GM21619 (cell line): ENCODE measurements around the gene CTTNBP2NL.

Source experiments
- ATAC-seq: cut with Tn5 transposase; IDR thresholded peaks from one replicate; pipeline ENCODE4 v1.9.1; 2021; ENCODE audit not compliant: unreplicated experiment

CTTNBP2NL gene

GRCh38 chr1:112505400-112505785, 109.4 kb downstream of the CTTNBP2NL start:
- no peak for ATAC-seq

- no peak for ATAC-seq
These were observed 109.9 kb downstream of the CTTNBP2NL start for GRCh38 chr1:112505878-112506277.

GRCh38 chr1:112506306-112506705, 110.3 kb downstream of the CTTNBP2NL start:
- no peak for ATAC-seq

- no peak for ATAC-seq
These were observed 110.7 kb downstream of the CTTNBP2NL start for GRCh38 chr1:112506731-112507130.

- ATAC-seq: no peak
These were observed 111.3 kb downstream of the CTTNBP2NL start for GRCh38 chr1:112507336-112507735.

GRCh38 chr1:112507921-112508277, 111.9 kb downstream of the CTTNBP2NL start:
- ATAC-seq: no peak

- peak; percentile 55 for ATAC-seq
These were observed 112.4 kb downstream of the CTTNBP2NL start, which contains the start of gene WNT2B for GRCh38 chr1:112508278-112509004. Gene WNT2B (plus strand): TSS chr1:112508965. CDS start chr1:112509263, 298 bp downstream.

GRCh38 chr1:112509005-112509659, 113.1 kb downstream of the CTTNBP2NL start:
- peak; percentile 13 for ATAC-seq

- ATAC-seq: no peak
These were observed 113.7 kb downstream of the CTTNBP2NL start for GRCh38 chr1:112509660-112510178.

- no peak for ATAC-seq
These were observed 114.3 kb downstream of the CTTNBP2NL start for GRCh38 chr1:112510340-112510739.
